ENCODE results near the gene FAM20C. TPM values are rescaled to one million over a fixed set of nuclear protein-coding genes. Genes with fewer than 3 reads are reported as not detected.

Gene FAM20C
- total RNA-seq, 4 donors from 2014 or later = 41.9 to 87.5 (median 73.6) TPM

- TF ChIP-seq CTCF (IDR thresholded peaks at IDR 0.05) (no peak), POLR2A (IDR thresholded peaks at IDR 0.05) (no peak), EP300 (IDR thresholded peaks at IDR 0.05) (no peak), POLR2AphosphoS5 (IDR thresholded peaks at IDR 0.05) (no peak)
Measured at GRCh38 chr7:250523-250922, 58.2 kb downstream of the FAM20C start.

GRCh38 chr7:251005-251404 is 58.6 kb downstream of the FAM20C start:
- whole genome bisulfite sequencing, 2 donors (ENCODE audit: low coverage in 1 of 2) = no CpG with 5 or more reads among the region's 20 CpGs
- TF ChIP-seq CTCF (IDR thresholded peaks at IDR 0.05) (no peak), EP300 (IDR thresholded peaks at IDR 0.05) (no peak), POLR2A (IDR thresholded peaks at IDR 0.05) (no peak), POLR2AphosphoS5 (IDR thresholded peaks at IDR 0.05) (no peak)
- Histone ChIP-seq H3K4me1 (no peaks in the 10 kb centered on the region), H3K27me3 (no peaks in the 10 kb centered on the region), H3K36me3 (peaks cover 0 to 100% of the 10 kb centered on the region in 2 donors), H3K4me3 (no peak overlapping the region), H3K27ac (no peak overlapping the region), H3K9me3 (no peaks in the 10 kb centered on the region)
- no peak for ATAC-seq

More at GRCh38 chr7:250523-250922, 58.2 kb downstream of the FAM20C start:
- peaks cover 0 to 100% of the 10 kb centered on the region in 2 donors for H3K36me3 ChIP-seq
- H3K4me3 ChIP-seq = no peak overlapping the region
- H3K27ac ChIP-seq = no peak overlapping the region
- WGBS, 2 donors (ENCODE audit: low coverage in 1 of 2) = 90 to 91% methylated on average over 7 to 8 of the region's 15 CpGs
- no peaks in the 10 kb centered on the region for H3K27me3 ChIP-seq
- no peaks in the 10 kb centered on the region for H3K9me3 ChIP-seq
- no peak for ATAC-seq
- peaks cover 0 to 4% (median 0%) of the 10 kb centered on the region in 3 donors for H3K4me1 ChIP-seq

- no peaks in the 10 kb centered on the region for H3K4me1 ChIP-seq
- no peak overlapping the region for H3K27ac ChIP-seq
- H3K4me3 ChIP-seq = no peak overlapping the region
- no peaks in the 10 kb centered on the region for H3K27me3 ChIP-seq
- ATAC-seq = no peak
- TF ChIP-seq POLR2AphosphoS5 (IDR thresholded peaks at IDR 0.05) (no peak), POLR2A (IDR thresholded peaks at IDR 0.05) (no peak), EP300 (IDR thresholded peaks at IDR 0.05) (no peak), CTCF (IDR thresholded peaks at IDR 0.05) (no peak)
- 81 to 93% methylated on average over 3 to 12 of the region's 21 CpGs for WGBS, 2 donors (ENCODE audit: low coverage in 1 of 2)
- H3K9me3 ChIP-seq = no peaks in the 10 kb centered on the region
- peaks cover 0 to 100% of the 10 kb centered on the region in 2 donors for H3K36me3 ChIP-seq
Measured at GRCh38 chr7:251446-252175, 59.2 kb downstream of the FAM20C start.

GRCh38 chr7:252216-252965 is 60.0 kb downstream of the FAM20C start:
- Histone ChIP-seq H3K27ac (no peak overlapping the region), H3K27me3 (no peaks in the 10 kb centered on the region), H3K36me3 (peaks cover 0 to 100% of the 10 kb centered on the region in 2 donors), H3K4me1 (no peaks in the 10 kb centered on the region), H3K4me3 (no peak overlapping the region), H3K9me3 (no peaks in the 10 kb centered on the region)
- WGBS, 2 donors (ENCODE audit: low coverage in 1 of 2) = 80% methylated on average over 2 of the region's 29 CpGs; no CpG with 5 or more reads in 1 of the 2 donors
- TF ChIP-seq CTCF (IDR thresholded peaks at IDR 0.05) (no peak), EP300 (IDR thresholded peaks at IDR 0.05) (no peak), POLR2AphosphoS5 (IDR thresholded peaks at IDR 0.05) (no peak), POLR2A (IDR thresholded peaks at IDR 0.05) (no peak)
- ATAC-seq = no peak

Data from gastroesophageal sphincter (tissue), 4 donors.